Measurements from ENCODE around the gene FRMD8.

Gene FRMD8

DNA sequence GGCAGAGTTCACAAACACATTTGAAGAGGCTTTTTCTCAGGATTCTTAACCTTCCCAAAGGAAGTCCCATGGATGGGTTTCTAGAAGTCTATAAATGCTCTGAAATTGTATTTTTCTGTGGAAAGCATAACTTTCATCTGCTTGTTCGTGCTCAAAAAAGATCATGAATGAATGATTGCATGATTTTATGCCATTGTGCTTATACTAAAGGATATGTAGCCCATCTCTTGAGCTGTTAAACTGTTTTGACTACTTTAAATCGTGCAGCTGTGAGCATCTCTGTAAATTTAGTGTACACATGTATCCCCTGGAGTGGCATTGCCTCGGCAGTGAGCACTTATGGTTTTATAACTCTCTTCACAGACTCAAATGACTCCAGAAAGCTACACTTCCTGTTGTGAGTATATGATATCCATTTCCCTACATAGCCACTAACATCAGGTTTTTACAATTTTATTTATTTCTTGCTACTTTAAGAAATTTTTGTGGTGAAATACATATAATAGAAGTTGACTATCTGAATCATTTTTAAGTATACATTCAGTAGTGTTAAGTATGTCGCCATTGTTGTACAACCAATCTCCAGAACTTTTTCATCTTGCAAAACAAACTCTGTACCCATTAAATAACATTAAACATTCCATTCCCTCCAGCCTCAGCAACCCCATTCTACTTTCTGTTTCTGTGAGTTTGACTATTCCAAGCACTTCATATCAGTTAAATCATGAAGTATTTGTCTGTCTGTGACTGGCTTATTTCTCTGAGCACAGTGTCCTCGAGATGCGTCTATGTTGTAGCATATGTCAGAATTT, 44.2 kb downstream of the FRMD8 start:
- H3K4me3 ChIP-seq (ENCODE audit: low read depth, low read length), result peak overlapping the region; percentile 40
- DNase-seq (ENCODE audit: low read depth), result peak; percentile 39
- TF ChIP-seq MYC (IDR thresholded peaks at IDR 0.05; ENCODE audit: low read depth, low read length) (no peak), POLR2A (IDR thresholded peaks at IDR 0.05; ENCODE audit: extremely low read depth, insufficient read length) (no peak)
- TF ChIP-seq, protein P1, sequence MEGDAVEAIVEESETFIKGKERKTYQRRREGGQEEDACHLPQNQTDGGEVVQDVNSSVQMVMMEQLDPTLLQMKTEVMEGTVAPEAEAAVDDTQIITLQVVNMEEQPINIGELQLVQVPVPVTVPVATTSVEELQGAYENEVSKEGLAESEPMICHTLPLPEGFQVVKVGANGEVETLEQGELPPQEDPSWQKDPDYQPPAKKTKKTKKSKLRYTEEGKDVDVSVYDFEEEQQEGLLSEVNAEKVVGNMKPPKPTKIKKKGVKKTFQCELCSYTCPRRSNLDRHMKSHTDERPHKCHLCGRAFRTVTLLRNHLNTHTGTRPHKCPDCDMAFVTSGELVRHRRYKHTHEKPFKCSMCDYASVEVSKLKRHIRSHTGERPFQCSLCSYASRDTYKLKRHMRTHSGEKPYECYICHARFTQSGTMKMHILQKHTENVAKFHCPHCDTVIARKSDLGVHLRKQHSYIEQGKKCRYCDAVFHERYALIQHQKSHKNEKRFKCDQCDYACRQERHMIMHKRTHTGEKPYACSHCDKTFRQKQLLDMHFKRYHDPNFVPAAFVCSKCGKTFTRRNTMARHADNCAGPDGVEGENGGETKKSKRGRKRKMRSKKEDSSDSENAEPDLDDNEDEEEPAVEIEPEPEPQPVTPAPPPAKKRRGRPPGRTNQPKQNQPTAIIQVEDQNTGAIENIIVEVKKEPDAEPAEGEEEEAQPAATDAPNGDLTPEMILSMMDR (IDR thresholded peaks at IDR 0.05; ENCODE audit: low read depth, low read length), result no peak
- TF ChIP-seq, protein P2, sequence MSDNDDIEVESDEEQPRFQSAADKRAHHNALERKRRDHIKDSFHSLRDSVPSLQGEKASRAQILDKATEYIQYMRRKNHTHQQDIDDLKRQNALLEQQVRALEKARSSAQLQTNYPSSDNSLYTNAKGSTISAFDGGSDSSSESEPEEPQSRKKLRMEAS (IDR thresholded peaks at IDR 0.05; ENCODE audit: low read depth, low read length), result no peak

DNA sequence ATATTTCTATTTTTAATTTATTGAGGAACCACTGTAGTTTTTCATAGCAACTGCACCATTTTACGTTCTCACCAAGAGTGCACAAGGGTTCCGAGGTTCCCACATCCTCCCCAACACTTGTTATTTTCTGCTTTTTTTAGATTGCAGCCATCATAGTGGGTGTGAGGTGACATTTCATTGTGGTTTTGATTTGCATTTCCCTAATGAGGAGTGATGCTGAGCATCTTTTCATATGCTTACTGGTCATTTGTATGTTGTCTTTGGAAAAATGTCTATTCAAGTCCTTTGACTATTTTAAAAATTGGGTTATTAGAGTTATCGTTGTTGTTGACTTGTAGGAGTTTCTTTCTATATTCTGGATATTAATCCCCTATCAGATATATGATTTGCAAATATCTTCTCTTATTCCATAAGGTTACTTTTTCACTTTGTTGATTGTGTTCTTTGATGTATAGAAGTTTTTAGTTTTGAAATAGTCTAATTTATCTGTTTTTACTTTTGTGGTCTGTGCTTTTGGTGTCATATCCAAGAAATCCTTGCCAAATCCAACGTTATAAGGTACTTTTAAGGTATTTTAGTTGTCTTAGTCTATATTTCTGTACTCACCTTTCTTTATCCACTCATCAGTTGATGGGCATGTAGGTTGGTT, 45.1 kb downstream of the FRMD8 start:
- TF ChIP-seq POLR2A (IDR thresholded peaks at IDR 0.05; ENCODE audit: extremely low read depth, insufficient read length) (no peak), MYC (IDR thresholded peaks at IDR 0.05; ENCODE audit: low read depth, low read length) (no peak)
- TF ChIP-seq, protein P2 (IDR thresholded peaks at IDR 0.05; ENCODE audit: low read depth, low read length), result no peak
- TF ChIP-seq, protein P1 (IDR thresholded peaks at IDR 0.05; ENCODE audit: low read depth, low read length), result no peak
- DNase-seq (ENCODE audit: low read depth), result no peak
- no peak overlapping the region for H3K4me3 ChIP-seq (ENCODE audit: low read depth, low read length)

DNA sequence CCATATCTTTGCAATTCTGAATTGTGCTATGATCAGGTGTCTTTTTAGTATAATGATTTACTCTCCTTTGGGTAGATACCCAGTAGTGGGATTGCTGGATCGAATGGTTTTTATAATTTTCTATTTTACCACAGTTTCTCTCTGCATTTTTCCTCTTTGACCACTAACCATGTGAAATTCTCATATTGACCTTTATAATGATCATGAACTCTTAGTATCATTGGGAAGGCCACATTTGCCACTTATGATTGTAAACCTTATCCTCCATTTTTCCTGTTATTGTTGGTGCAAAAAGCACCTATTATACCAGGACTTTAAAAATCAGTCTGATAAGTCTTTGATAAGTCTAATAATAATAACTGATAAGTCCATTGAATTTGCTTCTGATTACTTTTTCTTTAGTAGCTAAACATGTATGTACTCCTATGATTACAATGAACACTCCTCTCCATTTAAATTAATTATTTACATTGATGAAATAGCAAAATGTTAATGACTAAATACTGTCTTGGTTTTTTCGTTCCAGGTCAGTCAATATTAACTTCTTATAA, 45.7 kb downstream of the FRMD8 start:
- no peak for TF ChIP-seq POLR2A (IDR thresholded peaks at IDR 0.05; ENCODE audit: extremely low read depth, insufficient read length)
- TF ChIP-seq, protein P1 (IDR thresholded peaks at IDR 0.05; ENCODE audit: low read depth, low read length), result no peak
- TF ChIP-seq MYC (IDR thresholded peaks at IDR 0.05; ENCODE audit: low read depth, low read length), result no peak
- TF ChIP-seq, protein P2 (IDR thresholded peaks at IDR 0.05; ENCODE audit: low read depth, low read length), result no peak
- no peak overlapping the region for H3K4me3 ChIP-seq (ENCODE audit: low read depth, low read length)
- DNase-seq (ENCODE audit: low read depth), result no peak

DNA sequence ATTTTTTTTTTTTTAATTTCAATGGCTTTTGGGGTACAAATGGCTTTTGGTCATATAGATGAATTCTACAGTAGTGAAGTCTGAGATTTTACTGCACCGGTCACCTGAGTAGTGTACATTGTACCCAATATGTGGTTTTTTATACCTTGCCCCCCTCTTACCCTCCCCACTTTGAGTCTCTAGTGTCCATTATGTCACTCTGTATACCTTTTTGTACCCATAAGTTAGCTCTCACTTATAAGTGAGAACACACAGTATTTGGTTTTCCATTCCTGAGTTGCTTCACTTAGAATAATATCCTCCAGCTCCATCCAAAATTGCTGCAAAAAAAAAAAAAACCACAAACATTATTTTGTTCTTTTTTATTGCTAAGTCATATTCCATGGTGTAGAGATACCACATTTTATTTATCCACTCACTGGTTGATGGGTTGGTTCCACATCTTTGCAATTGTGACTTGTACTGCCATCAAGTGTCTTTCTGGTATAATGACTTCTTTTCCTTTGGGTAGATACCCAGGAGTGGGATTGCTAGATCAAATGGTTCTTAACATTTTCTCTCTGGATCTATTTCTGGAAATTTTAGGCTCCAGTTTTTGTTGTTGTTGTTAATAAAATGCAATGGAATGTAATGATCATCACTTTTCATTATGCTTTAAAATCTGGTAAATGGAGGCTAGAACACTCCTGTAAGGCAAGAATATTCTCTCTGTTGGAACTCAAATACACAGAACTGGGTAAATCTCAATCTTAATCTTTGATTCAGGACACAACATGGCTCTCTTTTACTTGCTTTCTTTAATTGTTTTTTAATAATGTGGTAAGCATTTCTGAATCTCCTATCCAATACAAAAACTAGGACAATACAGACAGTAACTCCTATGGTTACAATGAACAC, 46.5 kb downstream of the FRMD8 start:
- TF ChIP-seq, protein P2 (IDR thresholded peaks at IDR 0.05; ENCODE audit: low read depth, low read length), result no peak
- TF ChIP-seq POLR2A (IDR thresholded peaks at IDR 0.05; ENCODE audit: extremely low read depth, insufficient read length) (no peak), MYC (IDR thresholded peaks at IDR 0.05; ENCODE audit: low read depth, low read length) (no peak)
- TF ChIP-seq, protein P1 (IDR thresholded peaks at IDR 0.05; ENCODE audit: low read depth, low read length), result peak; percentile 25
- no peak overlapping the region for H3K4me3 ChIP-seq (ENCODE audit: low read depth, low read length)
- peak; percentile 64 for DNase-seq (ENCODE audit: low read depth)

DNA sequence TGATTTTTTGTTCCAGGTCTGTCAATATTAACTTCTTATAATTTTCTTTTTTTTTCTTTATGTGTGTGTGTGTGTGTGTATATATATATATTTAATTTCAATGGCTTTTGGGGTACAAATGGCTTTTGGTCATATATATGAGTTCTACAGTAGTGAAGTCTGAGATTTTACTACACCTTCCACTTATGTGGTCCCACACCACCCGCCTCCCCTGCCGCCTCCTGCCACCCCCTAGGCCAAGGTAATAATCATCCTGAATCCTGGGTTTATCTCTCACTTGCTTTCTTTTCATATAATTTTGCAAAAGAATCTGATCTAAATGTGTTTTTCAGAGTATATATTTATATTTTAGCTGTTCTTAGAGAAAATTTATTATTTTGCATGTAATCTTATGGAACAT, 47.2 kb downstream of the FRMD8 start:
- no peak overlapping the region for H3K4me3 ChIP-seq (ENCODE audit: low read depth, low read length)
- TF ChIP-seq MYC (IDR thresholded peaks at IDR 0.05; ENCODE audit: low read depth, low read length) (no peak), POLR2A (IDR thresholded peaks at IDR 0.05; ENCODE audit: extremely low read depth, insufficient read length) (no peak)
- TF ChIP-seq, protein P2 (IDR thresholded peaks at IDR 0.05; ENCODE audit: low read depth, low read length), result no peak
- no peak for DNase-seq (ENCODE audit: low read depth)
